ENCODE results near the gene ARHGAP15. TPM values are rescaled to one million over a fixed set of nuclear protein-coding genes. Genes with fewer than 3 reads are reported as not detected.

ARHGAP15 gene
- total and polyA plus RNA-seq, 12 donors: 1.3 to 7.7 (median 2.8) TPM

DNA sequence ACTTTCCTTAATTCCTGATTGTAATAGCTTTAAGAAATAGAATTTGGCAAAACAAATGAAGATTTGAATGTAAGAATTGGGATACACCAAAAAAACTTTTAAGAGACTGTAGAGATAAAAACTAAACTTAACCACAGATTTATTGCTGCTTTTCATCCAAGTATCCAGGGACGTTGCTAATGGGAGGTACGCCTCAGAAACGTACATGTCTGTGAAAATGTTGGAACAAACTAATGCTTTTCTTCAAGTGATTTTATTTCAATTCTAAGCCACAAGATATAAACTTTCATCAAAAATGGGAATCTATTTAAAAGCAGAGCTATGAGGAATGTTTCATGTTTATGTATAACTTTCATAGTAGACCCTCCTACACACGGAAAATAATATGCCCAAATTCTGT, 66.3 kb downstream of the ARHGAP15 start:
- 64 to 75% methylated on average over 4 of the region's 4 CpGs for WGBS, 2 donors
- ATAC-seq (no peak), DNase-seq (no peak)
- H3K9me3 ChIP-seq: no peaks in the 10 kb centered on the region
- no peaks in the 10 kb centered on the region for H3K36me3 ChIP-seq
- H3K27me3 ChIP-seq: no peaks in the 10 kb centered on the region
- H3K27ac ChIP-seq: no peak overlapping the region
- no peaks in the 10 kb centered on the region for H3K4me1 ChIP-seq
- intact Hi-C loops (cut with DNase I): no loop called here
- TF ChIP-seq, protein P1, sequence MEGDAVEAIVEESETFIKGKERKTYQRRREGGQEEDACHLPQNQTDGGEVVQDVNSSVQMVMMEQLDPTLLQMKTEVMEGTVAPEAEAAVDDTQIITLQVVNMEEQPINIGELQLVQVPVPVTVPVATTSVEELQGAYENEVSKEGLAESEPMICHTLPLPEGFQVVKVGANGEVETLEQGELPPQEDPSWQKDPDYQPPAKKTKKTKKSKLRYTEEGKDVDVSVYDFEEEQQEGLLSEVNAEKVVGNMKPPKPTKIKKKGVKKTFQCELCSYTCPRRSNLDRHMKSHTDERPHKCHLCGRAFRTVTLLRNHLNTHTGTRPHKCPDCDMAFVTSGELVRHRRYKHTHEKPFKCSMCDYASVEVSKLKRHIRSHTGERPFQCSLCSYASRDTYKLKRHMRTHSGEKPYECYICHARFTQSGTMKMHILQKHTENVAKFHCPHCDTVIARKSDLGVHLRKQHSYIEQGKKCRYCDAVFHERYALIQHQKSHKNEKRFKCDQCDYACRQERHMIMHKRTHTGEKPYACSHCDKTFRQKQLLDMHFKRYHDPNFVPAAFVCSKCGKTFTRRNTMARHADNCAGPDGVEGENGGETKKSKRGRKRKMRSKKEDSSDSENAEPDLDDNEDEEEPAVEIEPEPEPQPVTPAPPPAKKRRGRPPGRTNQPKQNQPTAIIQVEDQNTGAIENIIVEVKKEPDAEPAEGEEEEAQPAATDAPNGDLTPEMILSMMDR (IDR thresholded peaks at IDR 0.05): no peak
- H3K4me3 ChIP-seq: no peak overlapping the region

DNA sequence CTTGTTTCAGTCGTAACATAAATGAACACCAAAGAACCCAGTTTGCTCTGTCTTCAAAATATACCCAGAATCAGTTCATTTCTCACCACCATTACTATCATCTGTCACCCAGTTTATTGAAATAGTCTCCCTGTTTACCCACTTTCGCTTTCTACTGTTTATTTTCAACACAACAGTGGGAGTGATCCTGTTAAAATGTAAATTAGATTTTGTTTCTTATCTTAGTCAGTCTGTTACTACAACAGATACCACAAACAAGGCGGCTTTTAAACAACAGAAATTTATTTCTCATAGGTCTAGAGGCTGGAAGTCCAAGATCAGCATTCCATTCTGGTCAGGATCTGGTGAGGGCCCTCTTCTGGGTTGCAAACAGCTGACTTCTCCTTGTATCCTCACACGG, 74.8 kb downstream of the ARHGAP15 start:
- DNase-seq (no peak), ATAC-seq (no peak)
- H3K4me3 ChIP-seq: no peak overlapping the region
- H3K27ac ChIP-seq: no peak overlapping the region
- intact Hi-C loops (cut with DNase I): loop anchor here in 1 of 10 donors (10.0 kb wide), 1 partner anchor 51 kb away; no protein-coding TSS in a partner anchor
- H3K27me3 ChIP-seq: no peaks in the 10 kb centered on the region
- TF ChIP-seq, protein P1 (IDR thresholded peaks at IDR 0.05): no peak
- peaks cover 0 to 8% (median 0%) of the 10 kb centered on the region in 9 donors for H3K36me3 ChIP-seq
- no peaks in the 10 kb centered on the region for H3K4me1 ChIP-seq
- peaks cover 0 to 11% (median 0%) of the 10 kb centered on the region in 11 donors for H3K9me3 ChIP-seq
- WGBS, 2 donors: 82 to 85% methylated on average over 4 of the region's 4 CpGs

DNA sequence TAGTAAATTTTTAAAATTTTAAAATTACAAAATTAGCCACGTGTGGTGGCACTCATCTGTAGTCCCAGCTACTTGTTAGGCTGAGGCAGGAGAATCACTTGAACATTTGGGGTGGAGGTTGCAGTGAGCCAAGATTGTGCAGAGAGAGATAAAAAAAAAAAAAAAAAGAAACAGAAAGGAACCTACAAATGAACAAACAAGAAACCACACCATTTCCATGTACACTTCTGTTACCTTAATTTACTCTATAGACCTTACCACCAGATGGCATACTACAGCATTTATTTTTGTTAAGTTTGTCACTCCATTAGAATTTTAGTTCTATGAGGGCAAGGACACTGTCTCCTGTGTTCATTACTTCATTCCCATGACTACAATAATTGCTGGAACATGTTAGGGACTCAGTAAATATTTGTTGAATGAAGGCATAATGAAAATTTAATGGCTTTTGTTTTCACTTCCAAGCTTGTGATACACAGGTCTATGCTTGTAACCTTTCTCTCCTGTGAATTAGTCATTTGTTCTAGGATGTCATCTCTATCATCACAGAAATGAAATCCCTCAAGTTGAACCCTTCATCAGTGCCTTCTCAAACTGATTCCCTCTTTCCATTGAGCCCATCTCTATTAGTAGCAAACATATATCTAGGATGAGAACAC, 76.0 kb downstream of the ARHGAP15 start:
- no peaks in the 10 kb centered on the region for H3K27me3 ChIP-seq
- H3K27ac ChIP-seq: no peak overlapping the region
- ATAC-seq (no peak), DNase-seq (no peak)
- WGBS, 2 donors: 82 to 94% methylated on average over 1 of the region's 1 CpG
- intact Hi-C loops (cut with DNase I): loop anchor here in 1 of 10 donors (10.0 kb wide), 1 partner anchor 50 kb away; no protein-coding TSS in a partner anchor
- H3K4me1 ChIP-seq: no peaks in the 10 kb centered on the region
- H3K36me3 ChIP-seq: peaks cover 0 to 8% (median 0%) of the 10 kb centered on the region in 9 donors
- no peak overlapping the region for H3K4me3 ChIP-seq
- TF ChIP-seq, protein P1 (IDR thresholded peaks at IDR 0.05): peak in 6 of 9 donors; percentile 23 to 40 (median 31)
- peaks cover 0 to 11% (median 0%) of the 10 kb centered on the region in 11 donors for H3K9me3 ChIP-seq

DNA sequence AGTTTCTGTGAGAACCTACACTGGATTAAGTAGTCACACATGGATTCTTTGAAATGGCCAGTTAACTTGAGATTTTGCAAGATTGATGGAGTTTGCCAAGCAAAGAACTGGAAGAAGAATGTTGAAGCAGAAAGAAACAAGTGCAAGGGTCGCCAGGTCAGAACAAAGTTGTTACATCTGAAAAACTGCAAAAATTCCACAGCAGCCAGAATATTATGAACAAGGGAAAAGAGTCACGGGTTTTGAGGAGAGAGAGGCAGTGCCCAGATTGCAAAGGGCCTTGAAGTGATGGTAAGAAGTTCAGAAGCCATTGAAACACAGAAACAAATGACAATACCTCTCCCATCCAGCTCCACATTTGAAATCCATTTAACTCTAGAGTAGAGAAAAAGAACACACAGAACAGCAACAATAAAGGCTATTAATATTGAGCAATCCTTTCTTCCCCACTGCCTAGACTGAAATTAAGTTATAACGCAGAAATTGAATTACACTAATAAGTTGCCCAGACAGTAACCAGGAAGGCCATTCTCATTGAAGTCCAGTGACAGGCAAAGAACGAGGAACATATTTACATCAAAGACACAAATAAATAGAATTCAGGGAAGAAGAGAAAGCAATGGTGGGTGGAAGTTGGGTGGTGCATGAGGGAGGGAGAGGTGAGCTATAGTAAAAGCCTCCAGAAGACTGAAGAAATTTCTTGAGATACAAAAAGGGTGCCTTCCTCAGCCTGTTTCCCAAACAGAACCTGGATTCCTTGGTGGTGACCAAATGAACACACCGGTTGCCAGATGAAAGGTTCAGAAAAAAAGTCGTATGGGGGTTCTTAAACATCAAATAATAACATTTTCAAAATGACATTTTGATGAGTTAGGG, 80.6 kb downstream of the ARHGAP15 start:
- no peak overlapping the region for H3K27ac ChIP-seq

More for the DNA sequence above, 80.6 kb downstream of the ARHGAP15 start:
- H3K9me3 ChIP-seq: no peaks in the 10 kb centered on the region
- H3K27me3 ChIP-seq: no peaks in the 10 kb centered on the region
- TF ChIP-seq, protein P1 (IDR thresholded peaks at IDR 0.05): no peak
- ATAC-seq (no peak), DNase-seq (no peak)
- H3K4me1 ChIP-seq: no peaks in the 10 kb centered on the region
- intact Hi-C loops (cut with DNase I): loop anchor here in 1 of 10 donors (10.0 kb wide), 1 partner anchor 45 kb away; no protein-coding TSS in a partner anchor
- no peak overlapping the region for H3K4me3 ChIP-seq
- WGBS, 2 donors: 72 to 77% methylated on average over 6 of the region's 6 CpGs
- no peaks in the 10 kb centered on the region for H3K36me3 ChIP-seq

All from heart right ventricle (tissue), 16 donors.